ENCODE results near the gene GK2.

- TF ChIP-seq CTCF (tag by site-specific recombination; IDR thresholded peaks at IDR 0.05): no peak
- TF ChIP-seq BCL11A (tag by site-specific recombination; IDR thresholded peaks at IDR 0.05; ENCODE audit: low read depth): no peak
- TF ChIP-seq ZNF549 (tag by site-specific recombination; IDR thresholded peaks at IDR 0.05): no peak
- TF ChIP-seq, protein P1, sequence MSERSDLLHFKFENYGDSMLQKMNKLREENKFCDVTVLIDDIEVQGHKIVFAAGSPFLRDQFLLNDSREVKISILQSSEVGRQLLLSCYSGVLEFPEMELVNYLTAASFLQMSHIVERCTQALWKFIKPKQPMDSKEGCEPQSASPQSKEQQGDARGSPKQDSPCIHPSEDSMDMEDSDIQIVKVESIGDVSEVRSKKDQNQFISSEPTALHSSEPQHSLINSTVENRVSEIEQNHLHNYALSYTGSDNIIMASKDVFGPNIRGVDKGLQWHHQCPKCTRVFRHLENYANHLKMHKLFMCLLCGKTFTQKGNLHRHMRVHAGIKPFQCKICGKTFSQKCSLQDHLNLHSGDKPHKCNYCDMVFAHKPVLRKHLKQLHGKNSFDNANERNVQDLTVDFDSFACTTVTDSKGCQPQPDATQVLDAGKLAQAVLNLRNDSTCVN (tag by site-specific recombination; optimal IDR thresholded peaks at IDR 0.05): no peak
- no peak for TF ChIP-seq ZNF292 (tag by site-specific recombination; IDR thresholded peaks at IDR 0.05; ENCODE audit: borderline replicate concordance, low read depth)
- TF ChIP-seq ZNF501 (tag by site-specific recombination; IDR thresholded peaks at IDR 0.05): no peak
- TF ChIP-seq, protein P2, sequence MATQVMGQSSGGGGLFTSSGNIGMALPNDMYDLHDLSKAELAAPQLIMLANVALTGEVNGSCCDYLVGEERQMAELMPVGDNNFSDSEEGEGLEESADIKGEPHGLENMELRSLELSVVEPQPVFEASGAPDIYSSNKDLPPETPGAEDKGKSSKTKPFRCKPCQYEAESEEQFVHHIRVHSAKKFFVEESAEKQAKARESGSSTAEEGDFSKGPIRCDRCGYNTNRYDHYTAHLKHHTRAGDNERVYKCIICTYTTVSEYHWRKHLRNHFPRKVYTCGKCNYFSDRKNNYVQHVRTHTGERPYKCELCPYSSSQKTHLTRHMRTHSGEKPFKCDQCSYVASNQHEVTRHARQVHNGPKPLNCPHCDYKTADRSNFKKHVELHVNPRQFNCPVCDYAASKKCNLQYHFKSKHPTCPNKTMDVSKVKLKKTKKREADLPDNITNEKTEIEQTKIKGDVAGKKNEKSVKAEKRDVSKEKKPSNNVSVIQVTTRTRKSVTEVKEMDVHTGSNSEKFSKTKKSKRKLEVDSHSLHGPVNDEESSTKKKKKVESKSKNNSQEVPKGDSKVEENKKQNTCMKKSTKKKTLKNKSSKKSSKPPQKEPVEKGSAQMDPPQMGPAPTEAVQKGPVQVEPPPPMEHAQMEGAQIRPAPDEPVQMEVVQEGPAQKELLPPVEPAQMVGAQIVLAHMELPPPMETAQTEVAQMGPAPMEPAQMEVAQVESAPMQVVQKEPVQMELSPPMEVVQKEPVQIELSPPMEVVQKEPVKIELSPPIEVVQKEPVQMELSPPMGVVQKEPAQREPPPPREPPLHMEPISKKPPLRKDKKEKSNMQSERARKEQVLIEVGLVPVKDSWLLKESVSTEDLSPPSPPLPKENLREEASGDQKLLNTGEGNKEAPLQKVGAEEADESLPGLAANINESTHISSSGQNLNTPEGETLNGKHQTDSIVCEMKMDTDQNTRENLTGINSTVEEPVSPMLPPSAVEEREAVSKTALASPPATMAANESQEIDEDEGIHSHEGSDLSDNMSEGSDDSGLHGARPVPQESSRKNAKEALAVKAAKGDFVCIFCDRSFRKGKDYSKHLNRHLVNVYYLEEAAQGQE (tag by site-specific recombination; IDR thresholded peaks at IDR 0.05): no peak
- TF ChIP-seq KLF16 (tag by site-specific recombination; IDR thresholded peaks at IDR 0.05): no peak
- TF ChIP-seq ZNF362 (tag by site-specific recombination; IDR thresholded peaks at IDR 0.05): no peak
- no peak for TF ChIP-seq ATF2 (tag by site-specific recombination; IDR thresholded peaks at IDR 0.05; ENCODE audit: low read depth)
- TF ChIP-seq TCF7L2 (IDR thresholded peaks at IDR 0.05; ENCODE audit: borderline replicate concordance, low read depth, low read length): no peak
- no peak for TF ChIP-seq ZBTB17 (tag by site-specific recombination; IDR thresholded peaks at IDR 0.05)
- TF ChIP-seq KLF9 (tag by site-specific recombination; IDR thresholded peaks at IDR 0.05; ENCODE audit: low read depth): no peak
- no peak for TF ChIP-seq ZNF785 (tag by site-specific recombination; IDR thresholded peaks at IDR 0.05)
Measured at GRCh38 chr4:79455216-79455615, 47.2 kb upstream of the GK2 start.

Measured in HEK293 (cell line).